HG03103 (cell line): ENCODE results near the gene DPF3.

Source experiments
- ATAC-seq: cut with Tn5 transposase; IDR thresholded peaks from one replicate; pipeline ENCODE4 v1.9.1; 2021; ENCODE audit warnings: low read depth; ENCODE audit not compliant: unreplicated experiment

DPF3 gene

GRCh38 chr14:72609205-72609916, 284.5 kb downstream of the DPF3 start:
- no peak for ATAC-seq

GRCh38 chr14:72608391-72609204, 285.3 kb downstream of the DPF3 start:
- no peak for ATAC-seq

GRCh38 chr14:72607386-72608130, 286.3 kb downstream of the DPF3 start:
- no peak for ATAC-seq

GRCh38 chr14:72606879-72607278, 287.0 kb downstream of the DPF3 start:
- no peak for ATAC-seq

GRCh38 chr14:72605921-72606220, 288.0 kb downstream of the DPF3 start:
- ATAC-seq = no peak

- ATAC-seq = no peak
Measured at GRCh38 chr14:72605096-72605920, 288.6 kb downstream of the DPF3 start.

- no peak for ATAC-seq
Measured at GRCh38 chr14:72604133-72604532, 289.8 kb downstream of the DPF3 start.

GRCh38 chr14:72603639-72604038, 290.3 kb downstream of the DPF3 start:
- no peak for ATAC-seq

- ATAC-seq = no peak
Measured at GRCh38 chr14:72600551-72601330, 293.2 kb downstream of the DPF3 start.

GRCh38 chr14:72599579-72600470, 294.1 kb downstream of the DPF3 start:
- no peak for ATAC-seq

- no peak for ATAC-seq
Measured at GRCh38 chr14:72598306-72598705, 295.6 kb downstream of the DPF3 start.

- ATAC-seq = no peak
Measured at GRCh38 chr14:72597252-72598233, 296.4 kb downstream of the DPF3 start.

GRCh38 chr14:72595152-72595862, 298.6 kb downstream of the DPF3 start:
- ATAC-seq = no peak

GRCh38 chr14:72594099-72594901, 299.6 kb downstream of the DPF3 start:
- no peak for ATAC-seq

- ATAC-seq = no peak
Measured at GRCh38 chr14:72591391-72591790, 302.5 kb downstream of the DPF3 start.

GRCh38 chr14:72590577-72590976, 303.3 kb downstream of the DPF3 start:
- ATAC-seq = no peak
